BJ (cell line): ENCODE results near the gene SHB. TPM values are rescaled to one million over a fixed set of nuclear protein-coding genes. Genes with fewer than 3 reads are reported as not detected.

Experiments used
- CTCF ChIA-PET: fragments of 350-600 bp; formaldehyde crosslinking; extraction: SDS; loops from one replicate; lab custom pipeline; 2021; ENCODE audit warnings: antibody characterized with exemption, inconsistent platforms; lab: Yijun Ruan, JAX
- POLR2A ChIA-PET: fragments of 300-600 bp; sonication (Branson Sonifier 250); formaldehyde crosslinking; extraction: SDS; loops from one replicate; lab custom pipeline; 2021; ENCODE audit warnings: antibody characterized with exemption; lab: Charles Lee
- DNase-seq: peaks from one replicate; pipeline ENCODE4 v3.0.0-alpha.2; 2011; ENCODE audit warnings: low read depth
- H3K27me3 ChIP-seq: 2 replicates; pipeline ENCODE4 v1.6.0; 2011; ENCODE audit warnings: low read length; ENCODE audit not compliant: control insufficient read depth, insufficient read depth
- H3K36me3 ChIP-seq: 2 replicates; pipeline ENCODE4 v1.5.1; 2011; ENCODE audit warnings: low read length; ENCODE audit not compliant: control insufficient read depth, insufficient read depth
- H3K4me3 ChIP-seq: 2 replicates; pipeline ENCODE4 v1.5.1; 2011; ENCODE audit warnings: low read depth, mild to moderate bottlenecking, control low read depth, low read length
- CTCF ChIP-seq: IDR thresholded peaks from 2 replicates; pipeline ENCODE4 v1.5.1; 2011; ENCODE audit warnings: low read depth, mild to moderate bottlenecking, control low read depth, inconsistent platforms, low read length, moderate library complexity; ENCODE audit not compliant: insufficient read depth
- polyA plus RNA-seq: library from polyadenylated mRNA; depleted of rRNA; stranded (reverse); fragments of >200 nt; gene quantifications from 2 replicates; pipeline ENCODE4 v1.2.3, GENCODE V29; 2011

The SHB gene
- polyA plus RNA-seq, 1 experiment = 18.6 TPM

- Histone ChIP-seq H3K27me3 (no peaks in the 10 kb centered on the region), H3K4me3 (no peak overlapping the region), H3K36me3 (no peaks in the 10 kb centered on the region; the same call in 1 of the 2 replicates)
- TF ChIP-seq CTCF = no peak
- DNase-seq = no peak
- ChIA-PET POLR2A (no interaction called here), CTCF (no interaction called here)
Measured at GRCh38 chr9:37957664-37957953, 111.4 kb downstream of the SHB start.

- TF ChIP-seq CTCF = no peak
- Histone ChIP-seq H3K36me3 (no peaks in the 10 kb centered on the region; the same call in 1 of the 2 replicates), H3K27me3 (no peaks in the 10 kb centered on the region), H3K4me3 (no peak overlapping the region)
- DNase-seq = no peak
- ChIA-PET CTCF (no interaction called here), POLR2A (no interaction called here)
Measured at GRCh38 chr9:37956904-37957663, 111.9 kb downstream of the SHB start.

GRCh38 chr9:37956423-37956820 is 112.6 kb downstream of the SHB start:
- no peaks in the 10 kb centered on the region for H3K27me3 ChIP-seq
- POLR2A ChIA-PET = no interaction called here
- H3K4me3 ChIP-seq = no peak overlapping the region
- no peak for TF ChIP-seq CTCF
- H3K36me3 ChIP-seq = peaks cover 1% of the 10 kb centered on the region
- DNase-seq = no peak
- CTCF ChIA-PET = interaction anchor here (2.4 kb wide), 1 partner anchor 42 kb away, joined by 15 read pairs; no protein-coding TSS in a partner anchor

- ChIA-PET CTCF (interaction anchor here (2.4 kb wide), 1 partner anchor 42 kb away, joined by 15 read pairs; no protein-coding TSS in a partner anchor), POLR2A (no interaction called here)
- peaks cover 1% of the 10 kb centered on the region for H3K36me3 ChIP-seq
- TF ChIP-seq CTCF = no peak
- H3K27me3 ChIP-seq = no peaks in the 10 kb centered on the region
- H3K4me3 ChIP-seq = no peak overlapping the region
- no peak for DNase-seq
Measured at GRCh38 chr9:37955781-37956422, 113.1 kb downstream of the SHB start.

- peaks cover 3% of the 10 kb centered on the region for H3K36me3 ChIP-seq
- CTCF ChIA-PET = interaction anchor here (2.4 kb wide), 1 partner anchor 41 kb away, joined by 15 read pairs; no protein-coding TSS in a partner anchor
- H3K27me3 ChIP-seq = no peaks in the 10 kb centered on the region
- TF ChIP-seq CTCF = no peak
- POLR2A ChIA-PET = no interaction called here
- no peak for DNase-seq
- H3K4me3 ChIP-seq = no peak overlapping the region
Measured at GRCh38 chr9:37954581-37954981, 114.4 kb downstream of the SHB start.
